HG03095 (cell line): ENCODE results near the gene IRX2.

ENCODE experiments used
- ATAC-seq: cut with Tn5 transposase; IDR thresholded peaks from one replicate; pipeline ENCODE4 v1.9.1; 2021; ENCODE audit warnings: moderate library complexity; ENCODE audit not compliant: unreplicated experiment

The IRX2 gene

GRCh38 chr5:2742921-2743679 lies 8.4 kb downstream of the IRX2 start:
- ATAC-seq = no peak

- no peak for ATAC-seq
Measured at GRCh38 chr5:2741956-2742355, 9.5 kb downstream of the IRX2 start.

- ATAC-seq = no peak
Measured at GRCh38 chr5:2740876-2741555, 10.5 kb downstream of the IRX2 start.

GRCh38 chr5:2740051-2740875 lies 11.2 kb downstream of the IRX2 start:
- ATAC-seq = no peak

- ATAC-seq = no peak
Measured at GRCh38 chr5:2739360-2740050, 12.0 kb downstream of the IRX2 start.

DNA sequence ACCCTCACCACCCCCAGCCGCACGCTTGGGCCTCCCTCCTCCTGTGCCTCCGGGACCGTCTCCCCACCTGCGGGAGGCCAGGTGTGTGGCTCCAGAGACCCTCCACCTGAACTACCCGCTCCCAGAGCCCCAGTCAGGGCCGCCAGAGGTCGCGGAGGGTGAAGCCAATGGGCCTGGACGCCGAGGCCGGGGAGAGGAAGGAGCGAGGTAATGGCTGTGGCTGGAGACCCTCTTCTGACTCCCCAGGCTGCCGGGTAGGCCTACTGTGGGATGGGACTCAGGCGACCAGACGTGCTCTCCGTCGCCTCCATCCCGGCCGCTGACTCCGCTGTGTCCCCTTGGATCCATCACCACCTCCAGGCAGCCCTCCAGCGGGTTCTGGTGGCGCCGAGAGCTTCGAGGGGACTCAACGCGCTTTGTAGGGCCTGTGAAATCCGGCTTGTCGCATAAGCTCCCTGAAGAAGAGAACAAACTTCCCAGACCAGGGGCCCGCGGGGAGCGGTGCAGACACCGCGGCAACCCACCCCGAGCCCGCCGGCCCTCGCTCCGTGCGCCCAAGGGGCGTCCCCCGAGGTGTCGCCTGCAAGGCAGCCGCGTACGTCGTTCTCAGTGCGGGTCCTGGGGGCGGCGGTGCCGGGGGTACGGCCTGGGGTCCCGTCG lies 12.6 kb downstream of the IRX2 start:
- no peak for ATAC-seq

DNA sequence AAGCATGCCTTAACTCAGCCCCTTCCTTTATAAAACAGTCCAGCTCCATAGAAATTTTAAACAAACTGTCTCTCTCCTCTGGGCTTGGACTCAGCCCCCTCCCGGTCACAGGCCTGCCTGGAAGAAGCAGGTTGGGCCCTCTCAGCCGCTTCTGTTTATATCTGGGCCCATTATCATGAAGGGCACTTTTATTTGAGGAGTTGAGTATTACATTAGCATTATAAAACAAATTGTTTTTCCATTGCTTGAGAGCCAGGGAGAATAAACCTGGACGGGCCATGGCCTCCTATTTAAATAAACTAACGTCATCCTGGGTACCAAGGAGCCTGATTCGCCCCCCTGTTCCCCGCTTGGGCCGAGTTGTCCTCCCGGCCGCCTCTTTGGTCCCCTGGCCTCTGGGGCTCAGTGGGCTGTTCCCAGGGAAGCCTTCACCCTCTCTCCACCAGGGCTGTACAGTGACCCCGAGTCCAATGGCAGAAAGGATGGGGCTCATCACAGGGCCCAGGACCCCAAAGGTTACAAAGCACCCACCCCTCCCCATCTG lies 13.2 kb downstream of the IRX2 start:
- no peak for ATAC-seq

GRCh38 chr5:2737273-2738155 lies 14.0 kb downstream of the IRX2 start:
- no peak for ATAC-seq

DNA sequence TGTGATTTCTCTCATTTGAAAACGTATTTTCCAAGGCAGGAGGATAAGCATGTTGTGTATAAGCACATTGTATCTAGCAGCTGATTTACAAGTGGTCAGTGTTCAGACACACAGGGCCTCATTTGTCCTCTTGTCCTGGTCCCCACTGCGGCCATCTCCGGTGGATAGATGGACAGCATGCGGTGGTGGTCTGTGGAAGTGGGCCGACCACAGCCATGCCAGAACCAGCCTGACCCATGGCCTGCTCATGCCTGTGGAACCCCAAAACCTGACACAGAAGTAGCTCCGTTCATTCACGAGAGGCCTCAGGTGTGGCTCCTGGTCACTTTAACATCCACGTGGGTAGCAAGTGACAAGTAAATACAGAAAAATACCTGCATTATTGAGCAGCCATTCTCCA lies 14.6 kb downstream of the IRX2 start:
- ATAC-seq = no peak

DNA sequence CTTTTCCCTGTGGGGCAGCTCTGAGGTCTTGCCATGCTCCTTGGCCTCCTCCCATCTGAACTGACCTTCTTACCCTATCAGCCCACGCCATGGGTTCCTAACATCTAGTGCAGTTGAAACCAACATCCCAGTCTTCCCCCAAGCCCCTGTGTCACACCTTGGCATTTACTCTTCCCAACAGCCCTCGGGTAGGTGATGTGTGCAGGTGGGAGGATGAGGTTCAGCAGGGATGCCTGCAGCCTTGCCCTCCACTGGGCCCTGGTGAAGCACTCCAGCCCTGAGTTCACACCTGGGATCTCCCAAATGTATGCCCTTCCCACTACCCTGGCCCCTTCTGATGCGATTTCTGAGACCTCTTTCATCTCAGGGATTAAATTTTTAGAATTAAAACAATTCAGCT lies 15.5 kb downstream of the IRX2 start:
- no peak for ATAC-seq

DNA sequence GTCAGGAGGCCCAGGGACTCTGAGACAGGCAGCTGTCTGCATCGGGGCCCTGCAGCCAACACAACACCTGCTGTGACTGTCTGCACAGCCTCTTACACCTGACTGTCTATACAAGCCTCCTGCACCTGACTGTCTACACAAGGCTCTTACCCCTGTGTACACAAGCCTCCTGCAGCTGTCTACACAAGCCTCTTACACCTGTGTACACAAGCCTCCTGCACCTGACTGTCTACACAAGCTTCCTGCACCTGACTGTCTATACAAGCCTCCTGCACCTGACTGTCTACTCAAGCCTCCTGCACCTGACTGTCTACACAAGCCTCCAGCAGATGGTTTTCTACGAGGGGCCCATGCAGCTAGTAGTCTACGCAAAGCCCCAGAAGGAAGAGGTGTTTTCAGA lies 18.6 kb downstream of the IRX2 start:
- ATAC-seq = no peak

DNA sequence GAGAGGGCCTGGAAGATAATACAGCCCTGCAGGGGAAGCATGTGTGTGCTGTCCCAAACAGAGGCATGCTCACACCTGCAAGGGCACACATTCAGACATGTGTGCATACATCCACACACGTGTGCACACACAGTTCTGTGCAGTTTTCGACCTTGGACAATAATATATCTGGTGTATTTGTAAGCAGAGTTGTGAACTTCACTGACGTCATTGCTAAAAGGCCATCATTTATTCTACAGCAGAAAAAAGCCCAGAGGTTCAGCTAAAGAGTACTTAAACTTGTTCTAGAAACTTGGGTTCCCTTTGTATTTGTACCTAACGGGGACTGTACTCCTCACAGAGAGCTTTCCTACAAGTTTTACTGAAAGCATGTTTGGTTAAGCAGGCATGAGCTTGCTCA lies 19.5 kb downstream of the IRX2 start:
- ATAC-seq = no peak

- ATAC-seq = no peak
Measured at GRCh38 chr5:2729189-2729588, 22.3 kb downstream of the IRX2 start.

DNA sequence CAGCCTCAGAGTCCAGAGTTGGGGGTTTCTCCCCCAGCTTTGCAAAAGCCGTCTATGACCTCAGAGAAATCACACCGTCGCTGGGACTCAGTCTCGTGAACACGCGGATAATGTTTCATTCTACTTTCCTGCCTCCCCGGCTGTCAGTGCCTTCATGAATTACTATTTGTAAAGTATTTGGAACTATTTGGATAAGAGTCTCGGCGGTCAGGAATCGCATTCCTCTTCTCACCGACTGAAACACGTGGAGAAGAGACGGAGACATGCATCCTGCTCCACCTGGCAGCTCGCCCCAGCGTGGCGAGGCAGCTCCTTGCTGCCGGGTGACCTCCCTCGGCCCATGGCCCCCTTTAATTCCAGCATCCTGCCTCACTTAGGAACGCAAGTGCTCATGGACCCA lies 23.9 kb downstream of the IRX2 start:
- no peak for ATAC-seq

GRCh38 chr5:2725980-2726765 lies 25.3 kb downstream of the IRX2 start:
- ATAC-seq = no peak

GRCh38 chr5:2724831-2725230 lies 26.6 kb downstream of the IRX2 start:
- ATAC-seq = no peak

- no peak for ATAC-seq
Measured at GRCh38 chr5:2724031-2724581, 27.4 kb downstream of the IRX2 start.

- no peak for ATAC-seq
Measured at GRCh38 chr5:2722901-2723300, 28.6 kb downstream of the IRX2 start.
